GM12878 (cell line): ENCODE measurements around the gene GPN1.

ENCODE experiments used
- CTCF ChIP-seq, 3 experiments: IDR thresholded peaks in 2 of 3; conservative IDR thresholded peaks in 1 of 3; 2 replicates each; pipeline ENCODE4 v1.5.1; 2011; ENCODE audit warnings: low read depth in 3 of 3, low read length in 3 of 3, mild to moderate bottlenecking in 3 of 3, control low read depth in 2 of 3, moderate library complexity in 2 of 3, inconsistent platforms in 1 of 3, mixed read lengths in 1 of 3; ENCODE audit not compliant: control insufficient read depth in 2 of 3, insufficient read depth in 1 of 3; ENCODE audit errors: extremely low read depth in 1 of 3
- EGR1 ChIP-seq, 2 experiments: IDR thresholded peaks; 1 replicate in 1 of 2; 2 replicates in 1 of 2; pipeline ENCODE4 v1.6.1; 2011 to 2012; ENCODE audit warnings: low read depth in 2 of 2, low read length in 2 of 2, borderline replicate concordance in 1 of 2, mild to moderate bottlenecking in 1 of 2, moderate library complexity in 1 of 2
- EZH2 ChIP-seq: IDR thresholded peaks from 2 replicates; pipeline ENCODE4 v1.6.1; 2012; ENCODE audit warnings: low read depth, mild to moderate bottlenecking, control low read depth, inconsistent platforms, low read length, borderline replicate concordance; ENCODE audit not compliant: control insufficient read depth
- MTA3 ChIP-seq: IDR thresholded peaks from 2 replicates; pipeline ENCODE4 v1.6.1; 2012; ENCODE audit warnings: low read length, inconsistent platforms, borderline replicate concordance
- MXI1 ChIP-seq: fragments of 150-350 bp; IDR thresholded peaks from 2 replicates; pipeline ENCODE4 v1.6.1; 2011; ENCODE audit warnings: low read depth, mild to moderate bottlenecking, inconsistent platforms, low read length, improper control_type of control experiment
- MYC ChIP-seq: IDR thresholded peaks from 2 replicates; pipeline ENCODE4 v1.6.1; 2011; ENCODE audit warnings: mild to moderate bottlenecking, low read length, moderate library complexity, inconsistent platforms; ENCODE audit not compliant: insufficient read depth, insufficient replicate concordance, insufficient read length, severe bottlenecking
- RAD21 ChIP-seq: IDR thresholded peaks from 2 replicates; pipeline ENCODE4 v1.6.1; 2011; ENCODE audit warnings: mild to moderate bottlenecking, low read depth, low read length, moderate library complexity; ENCODE audit not compliant: insufficient read depth
- RCOR1 ChIP-seq: conservative IDR thresholded peaks from 2 replicates; pipeline ENCODE4 v1.6.1; 2012; ENCODE audit warnings: low read depth, low read length, improper control_type of control experiment
- REST ChIP-seq: IDR thresholded peaks from 2 replicates; pipeline ENCODE4 v1.6.1; 2012; ENCODE audit warnings: mild to moderate bottlenecking, low read depth, low read length
- SMAD5 ChIP-seq: IDR thresholded peaks from 2 replicates; pipeline ENCODE4 v1.6.1; 2016; ENCODE audit warnings: antibody characterized with exemption, low read depth
- SMC3 ChIP-seq: IDR thresholded peaks from 2 replicates; pipeline ENCODE4 v1.6.1; 2011; ENCODE audit warnings: low read length, improper control_type of control experiment, borderline replicate concordance
- TBL1XR1 ChIP-seq: IDR thresholded peaks from 2 replicates; pipeline ENCODE4 v1.6.1; 2012; ENCODE audit warnings: low read depth, low read length, improper control_type of control experiment
- ZNF687 ChIP-seq: fragments of 450-650 bp; IDR thresholded peaks from 2 replicates; pipeline ENCODE4 v1.6.1; 2017; ENCODE audit warnings: mild to moderate bottlenecking, moderate library complexity
- TF ChIP-seq, protein P1 (sequence below): fragments of 450-650 bp; IDR thresholded peaks from 2 replicates; pipeline ENCODE4 v1.6.1; 2018; ENCODE audit warnings: borderline replicate concordance, mild to moderate bottlenecking; ENCODE audit not compliant: partially characterized antibody

DNA sequence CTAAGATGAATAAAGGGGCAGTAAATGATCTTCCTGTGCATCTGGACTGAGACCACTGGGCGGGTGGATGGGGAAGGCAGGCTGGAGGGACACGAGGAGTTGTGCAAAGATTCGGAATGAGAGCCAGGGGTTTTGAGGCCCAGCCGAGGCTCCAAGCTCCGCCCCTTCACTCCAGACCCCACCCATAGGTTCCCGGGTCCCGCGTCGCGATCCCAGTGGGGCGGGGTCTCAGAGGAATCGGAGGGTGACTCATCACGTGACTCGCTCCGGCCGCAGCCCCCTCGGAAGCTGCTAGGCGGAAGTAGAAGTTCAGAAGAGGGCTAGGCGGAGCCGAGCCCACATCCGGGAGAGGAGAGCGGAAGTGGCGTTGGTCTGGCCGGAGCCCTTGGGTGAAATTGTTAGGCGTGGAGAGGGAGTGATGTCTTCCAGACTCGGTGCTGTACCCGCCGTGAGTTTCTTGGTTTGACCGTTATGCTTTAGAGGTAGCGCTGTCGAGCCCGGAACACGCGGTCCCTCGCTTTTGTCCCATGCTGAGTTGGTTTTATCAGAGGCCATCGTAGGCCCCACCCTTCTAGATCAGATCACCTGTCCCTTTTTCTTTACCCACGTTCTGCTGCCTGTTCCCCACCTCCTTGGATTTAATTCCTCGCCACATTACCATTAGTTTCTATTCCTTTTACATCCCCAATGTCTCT, 46.0 kb upstream of the GPN1 start, which contains the start of gene ZNF512:
- no peak for TF ChIP-seq MTA3
- TF ChIP-seq RAD21: no peak
- TF ChIP-seq MXI1: peak; percentile 54; the same call in 1 of the 2 replicates
- TF ChIP-seq EZH2: no peak
- TF ChIP-seq TBL1XR1: peak; percentile 63; the same call in 1 of the 2 replicates
- TF ChIP-seq CTCF (IDR thresholded peaks at IDR 0.05 in 2 of 3, conservative IDR thresholded peaks at IDR 0.05 in 1 of 3; ENCODE audit: control insufficient read depth in 2 of 3, extremely low read depth in 1 of 3, insufficient read depth in 1 of 3, low read depth in 3 of 3, low read length in 3 of 3): no peak; a peak in 1 of 6 replicates
- TF ChIP-seq REST: no peak
- peak; percentile 73 for TF ChIP-seq ZNF687
- TF ChIP-seq, protein P1, sequence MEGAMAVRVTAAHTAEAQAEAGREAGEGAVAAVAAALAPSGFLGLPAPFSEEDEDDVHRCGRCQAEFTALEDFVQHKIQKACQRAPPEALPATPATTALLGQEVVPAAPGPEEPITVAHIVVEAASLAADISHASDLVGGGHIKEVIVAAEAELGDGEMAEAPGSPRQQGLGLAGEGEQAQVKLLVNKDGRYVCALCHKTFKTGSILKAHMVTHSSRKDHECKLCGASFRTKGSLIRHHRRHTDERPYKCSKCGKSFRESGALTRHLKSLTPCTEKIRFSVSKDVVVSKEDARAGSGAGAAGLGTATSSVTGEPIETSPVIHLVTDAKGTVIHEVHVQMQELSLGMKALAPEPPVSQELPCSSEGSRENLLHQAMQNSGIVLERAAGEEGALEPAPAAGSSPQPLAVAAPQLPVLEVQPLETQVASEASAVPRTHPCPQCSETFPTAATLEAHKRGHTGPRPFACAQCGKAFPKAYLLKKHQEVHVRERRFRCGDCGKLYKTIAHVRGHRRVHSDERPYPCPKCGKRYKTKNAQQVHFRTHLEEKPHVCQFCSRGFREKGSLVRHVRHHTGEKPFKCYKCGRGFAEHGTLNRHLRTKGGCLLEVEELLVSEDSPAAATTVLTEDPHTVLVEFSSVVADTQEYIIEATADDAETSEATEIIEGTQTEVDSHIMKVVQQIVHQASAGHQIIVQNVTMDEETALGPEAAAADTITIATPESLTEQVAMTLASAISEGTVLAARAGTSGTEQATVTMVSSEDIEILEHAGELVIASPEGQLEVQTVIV: peak; percentile 89
- TF ChIP-seq EGR1 (IDR thresholded peaks at IDR 0.05; ENCODE audit: borderline replicate concordance in 1 of 2, low read depth in 2 of 2, low read length in 2 of 2): no peak
- peak; percentile 50; the same call in 1 of the 2 replicates for TF ChIP-seq SMAD5
- TF ChIP-seq MYC: no peak
- no peak for TF ChIP-seq RCOR1
- no peak for TF ChIP-seq SMC3
